Central memory CD8-positive, alpha-beta T cell (primary cell): ENCODE data around the gene SPZ1.
A peak's percentile ranks its signal among the peaks of the same experiment; 100 is the strongest.
"Not testable (repeated sequence)": the region's sequence is repeated elsewhere in the genome, so short reads cannot be mapped to it uniquely, and the experiment has no call there.

Experiments
- ATAC-seq: fragments of 150-1000 bp; cut with Tn5 transposase; replicated peaks from 2 replicates; pipeline ENCODE4 v1.10.0; 2022; ENCODE audit warnings: mild to moderate bottlenecking, moderate FRiP score, moderate number of reproducible peaks; ENCODE audit not compliant: poor library complexity, severe bottlenecking; ENCODE audit errors: extremely low read depth
- DNase-seq, 2 donors: peaks; one replicate each; pipeline ENCODE4 v3.0.0; 2021; ENCODE audit warnings: low spot score in 2 of 2
- H3K27ac Mint-ChIP-seq: one replicate; pipeline ENCODE4 v1.8.0; 2022; ENCODE audit warnings: low read depth, mild to moderate bottlenecking, moderate library complexity, mixed read lengths
- H3K27me3 Mint-ChIP-seq: one replicate; pipeline ENCODE4 v1.8.0; 2022; ENCODE audit warnings: mixed read lengths
- H3K36me3 Mint-ChIP-seq: one replicate; pipeline ENCODE4 v1.8.0; 2022; ENCODE audit warnings: mild to moderate bottlenecking, moderate library complexity, mixed read lengths; ENCODE audit not compliant: insufficient read depth
- H3K4me1 Mint-ChIP-seq: one replicate; pipeline ENCODE4 v1.8.0; 2022; ENCODE audit warnings: mixed read lengths
- H3K4me3 Mint-ChIP-seq: one replicate; pipeline ENCODE4 v1.8.0; 2022; ENCODE audit warnings: mild to moderate bottlenecking, moderate library complexity, mixed read lengths
- H3K9me3 Mint-ChIP-seq: one replicate; pipeline ENCODE4 v1.8.0; 2022; ENCODE audit warnings: mixed read lengths

Gene SPZ1, protein sequence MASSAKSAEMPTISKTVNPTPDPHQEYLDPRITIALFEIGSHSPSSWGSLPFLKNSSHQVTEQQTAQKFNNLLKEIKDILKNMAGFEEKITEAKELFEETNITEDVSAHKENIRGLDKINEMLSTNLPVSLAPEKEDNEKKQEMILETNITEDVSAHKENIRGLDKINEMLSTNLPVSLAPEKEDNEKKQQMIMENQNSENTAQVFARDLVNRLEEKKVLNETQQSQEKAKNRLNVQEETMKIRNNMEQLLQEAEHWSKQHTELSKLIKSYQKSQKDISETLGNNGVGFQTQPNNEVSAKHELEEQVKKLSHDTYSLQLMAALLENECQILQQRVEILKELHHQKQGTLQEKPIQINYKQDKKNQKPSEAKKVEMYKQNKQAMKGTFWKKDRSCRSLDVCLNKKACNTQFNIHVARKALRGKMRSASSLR

DNA sequence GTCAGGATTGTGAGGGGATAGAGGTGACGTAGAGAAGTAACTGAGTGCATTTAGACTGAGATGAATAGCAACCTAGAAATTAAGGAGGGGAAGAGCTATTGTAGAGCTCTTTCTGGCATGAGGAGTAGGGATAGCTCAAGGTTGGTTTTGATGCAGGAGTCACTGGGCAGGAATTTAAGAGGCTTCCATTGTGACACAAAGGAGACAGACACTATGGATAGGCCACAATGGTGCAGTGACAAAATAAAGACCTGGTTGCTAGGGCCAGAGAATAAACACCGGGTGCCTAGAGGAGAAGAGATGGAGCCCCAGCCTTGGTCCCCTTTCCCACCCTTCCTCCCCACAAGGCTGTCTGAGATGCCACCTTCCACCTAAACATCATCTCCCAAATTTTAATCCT lies at the start of gene SPZ1:
Gene SPZ1, plus strand, starts transcription at position 301 of the 400 bp plus-strand sequence. CDS start 214 bp downstream, outside the sequence.
- no peak for DNase-seq
- H3K4me1 Mint-ChIP-seq, result no peaks in the 10 kb centered on the region

GRCh38 chr5:80270543-80270942 lies 49.3 kb upstream of the SPZ1 start:
- not testable (repeated sequence) for ATAC-seq

More for the DNA sequence above, at the start of gene SPZ1:
- no peak for ATAC-seq
- H3K9me3 Mint-ChIP-seq, result no peaks in the 10 kb centered on the region
- H3K36me3 Mint-ChIP-seq, result no peaks in the 10 kb centered on the region
- no peak within 1 kb of the TSS for H3K27ac Mint-ChIP-seq
- H3K4me3 Mint-ChIP-seq, result no peak within 1 kb of the TSS
- peaks cover 76% of the 10 kb centered on the region for H3K27me3 Mint-ChIP-seq

DNA sequence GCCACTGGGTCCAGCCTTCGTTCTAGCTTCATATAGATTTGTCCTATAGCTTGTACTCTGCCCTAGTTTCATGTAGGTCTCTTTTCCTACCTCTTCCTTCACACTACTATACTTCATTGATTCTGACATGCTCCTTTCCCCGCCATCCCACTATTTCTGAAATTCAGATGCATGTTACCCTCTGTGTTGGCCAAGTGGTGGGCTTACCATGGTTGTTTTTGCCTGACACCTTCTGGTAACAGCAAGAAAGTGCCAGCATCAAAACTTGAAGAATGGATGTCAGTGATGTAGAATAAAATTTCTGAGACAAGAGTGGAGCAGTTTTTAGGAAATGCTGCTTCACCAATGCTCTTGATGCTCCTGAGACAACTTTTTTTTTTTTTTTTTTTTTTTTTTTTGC lies 44.5 kb upstream of the SPZ1 start:
- ATAC-seq, result no peak
- no peak for DNase-seq
- H3K36me3 Mint-ChIP-seq, result no peaks in the 10 kb centered on the region

More at GRCh38 chr5:80270543-80270942, 49.3 kb upstream of the SPZ1 start:
- H3K9me3 Mint-ChIP-seq, DNase-seq, H3K36me3 Mint-ChIP-seq, H3K4me1 Mint-ChIP-seq, H3K27me3 Mint-ChIP-seq, H3K27ac Mint-ChIP-seq: not testable (repeated sequence)
- peak overlapping the region; percentile 23 for H3K4me3 Mint-ChIP-seq

GRCh38 chr5:80276186-80276585 lies 43.6 kb upstream of the SPZ1 start:
- Mint-ChIP-seq H3K9me3 (no peaks in the 10 kb centered on the region), H3K27ac (no peak overlapping the region), H3K4me1 (no peaks in the 10 kb centered on the region), H3K36me3 (no peaks in the 10 kb centered on the region), H3K4me3 (no peak overlapping the region), H3K27me3 (peaks cover 5% of the 10 kb centered on the region)
- ATAC-seq (no peak), DNase-seq (no peak)

More for the DNA sequence above, 44.5 kb upstream of the SPZ1 start:
- Mint-ChIP-seq H3K27me3 (no peaks in the 10 kb centered on the region), H3K27ac (no peak overlapping the region), H3K4me3 (no peak overlapping the region), H3K9me3 (no peaks in the 10 kb centered on the region), H3K4me1 (peaks cover 1% of the 10 kb centered on the region)

DNA sequence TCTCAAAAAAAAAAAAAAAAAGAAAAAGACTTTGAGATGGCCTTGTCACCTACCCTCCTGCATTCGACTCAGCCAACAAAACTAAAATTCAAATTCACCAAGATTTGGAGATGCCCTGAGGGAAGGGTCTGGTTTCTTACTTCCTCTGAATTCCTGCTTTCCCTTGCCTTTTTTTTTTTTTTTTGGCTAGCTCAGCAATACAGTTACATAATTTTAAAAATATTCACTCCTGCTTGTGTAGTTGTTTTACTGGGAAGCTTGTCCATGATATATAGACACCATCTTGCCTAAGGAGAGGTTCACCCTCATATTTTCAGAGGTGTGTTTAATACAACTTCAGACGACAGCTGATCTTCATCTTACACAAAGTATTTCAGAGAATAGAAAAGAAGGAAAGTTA lies 42.6 kb upstream of the SPZ1 start:
- ATAC-seq, result no peak
- H3K4me1 Mint-ChIP-seq, result no peaks in the 10 kb centered on the region

GRCh38 chr5:80282054-80282453 lies 37.7 kb upstream of the SPZ1 start:
- DNase-seq (no peak), ATAC-seq (no peak)
- Mint-ChIP-seq H3K27ac (no peak overlapping the region), H3K9me3 (no peaks in the 10 kb centered on the region), H3K36me3 (no peaks in the 10 kb centered on the region), H3K4me3 (no peak overlapping the region), H3K27me3 (peaks cover 12% of the 10 kb centered on the region), H3K4me1 (peaks cover 6% of the 10 kb centered on the region)

More for the DNA sequence above, 42.6 kb upstream of the SPZ1 start:
- H3K9me3 Mint-ChIP-seq, result no peaks in the 10 kb centered on the region
- DNase-seq, result no peak
- peaks cover 12% of the 10 kb centered on the region for H3K27me3 Mint-ChIP-seq
- H3K27ac Mint-ChIP-seq, result no peak overlapping the region
- no peaks in the 10 kb centered on the region for H3K36me3 Mint-ChIP-seq
- no peak overlapping the region for H3K4me3 Mint-ChIP-seq

DNA sequence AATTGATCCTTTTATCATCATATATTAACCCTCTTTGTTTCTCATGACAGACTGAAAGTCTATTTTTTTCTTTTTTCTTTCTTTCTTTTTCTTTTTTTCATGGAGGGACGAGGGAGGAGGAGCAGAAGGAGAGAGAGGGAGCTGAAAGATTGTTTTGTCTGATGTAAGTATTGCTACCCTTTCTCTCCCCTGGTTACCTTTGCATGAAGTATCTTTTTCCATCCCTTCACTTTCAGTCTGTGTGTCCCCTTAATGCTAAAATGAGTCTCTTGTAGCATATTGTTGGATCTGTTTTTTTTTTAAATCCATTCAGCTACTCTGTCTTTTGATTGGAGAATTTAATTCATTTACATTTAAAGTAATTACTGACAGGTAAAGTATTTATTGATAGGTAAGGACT lies 36.4 kb upstream of the SPZ1 start:
- Mint-ChIP-seq H3K27me3 (peaks cover 12% of the 10 kb centered on the region), H3K4me3 (no peak overlapping the region)
- no peak for ATAC-seq

DNA sequence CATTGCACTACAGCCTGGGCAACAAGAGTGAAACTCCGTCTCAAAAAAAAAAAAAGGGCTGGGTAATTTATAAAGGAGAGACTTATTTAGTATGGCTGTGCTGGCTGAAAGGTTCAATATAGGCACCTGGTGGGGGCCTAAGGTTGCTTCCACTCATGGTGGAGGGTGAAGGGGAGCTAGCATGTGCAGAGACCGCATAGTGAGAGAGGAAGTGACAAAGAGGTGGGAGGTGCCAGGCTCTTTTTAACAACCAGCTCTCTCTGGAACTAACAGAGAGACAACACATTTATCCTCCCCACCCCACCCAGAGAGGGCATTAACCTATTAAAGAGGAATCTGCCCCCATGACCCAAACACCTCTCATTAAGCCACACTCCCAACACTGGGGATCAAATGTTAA lies 35.1 kb upstream of the SPZ1 start:
- ATAC-seq (peak; percentile 24), DNase-seq (no peak)
- Mint-ChIP-seq H3K9me3 (no peaks in the 10 kb centered on the region), H3K27ac (no peak overlapping the region), H3K27me3 (peaks cover 12% of the 10 kb centered on the region), H3K4me3 (no peak overlapping the region), H3K36me3 (no peaks in the 10 kb centered on the region), H3K4me1 (peaks cover 6% of the 10 kb centered on the region)

More for the DNA sequence above, 36.4 kb upstream of the SPZ1 start:
- H3K36me3 Mint-ChIP-seq, result no peaks in the 10 kb centered on the region
- DNase-seq, result no peak
- H3K27ac Mint-ChIP-seq, result no peak overlapping the region
- H3K4me1 Mint-ChIP-seq, result peaks cover 6% of the 10 kb centered on the region
- H3K9me3 Mint-ChIP-seq, result no peaks in the 10 kb centered on the region

GRCh38 chr5:80288177-80288576 lies 31.6 kb upstream of the SPZ1 start:
- no peaks in the 10 kb centered on the region for H3K27me3 Mint-ChIP-seq
- no peaks in the 10 kb centered on the region for H3K36me3 Mint-ChIP-seq
- ATAC-seq, result no peak
- H3K4me3 Mint-ChIP-seq, result no peak overlapping the region
- H3K9me3 Mint-ChIP-seq, result no peaks in the 10 kb centered on the region
- peaks cover 6% of the 10 kb centered on the region for H3K4me1 Mint-ChIP-seq
- no peak overlapping the region for H3K27ac Mint-ChIP-seq
- no peak for DNase-seq

GRCh38 chr5:80289320-80289719 lies 30.5 kb upstream of the SPZ1 start:
- Mint-ChIP-seq H3K36me3 (no peaks in the 10 kb centered on the region), H3K4me3 (no peak overlapping the region), H3K4me1 (peaks cover 6% of the 10 kb centered on the region), H3K27me3 (no peaks in the 10 kb centered on the region), H3K27ac (no peak overlapping the region), H3K9me3 (no peaks in the 10 kb centered on the region)
- DNase-seq (no peak), ATAC-seq (no peak)

DNA sequence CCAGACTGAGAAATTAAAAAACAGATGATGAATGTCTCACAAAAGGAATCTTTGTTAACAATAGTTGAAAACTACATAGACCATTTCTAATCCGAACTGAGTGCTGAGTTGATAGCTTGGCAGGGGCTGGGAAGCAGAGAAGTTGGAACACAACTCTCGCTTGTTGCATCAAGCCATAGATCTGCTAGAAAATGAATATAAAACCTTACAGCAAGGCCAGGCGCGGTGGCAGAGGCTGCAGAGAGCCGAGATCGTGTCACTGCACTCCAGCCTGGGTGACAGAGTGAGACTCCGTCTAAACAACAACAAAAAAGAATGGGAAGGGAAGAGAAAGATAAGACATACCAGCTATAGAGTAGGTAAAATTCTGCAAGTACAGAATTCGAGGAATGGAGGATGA lies 28.0 kb upstream of the SPZ1 start:
- Mint-ChIP-seq H3K4me3 (no peak overlapping the region), H3K4me1 (no peaks in the 10 kb centered on the region), H3K27me3 (no peaks in the 10 kb centered on the region), H3K27ac (no peak overlapping the region), H3K36me3 (peaks cover 1% of the 10 kb centered on the region), H3K9me3 (no peaks in the 10 kb centered on the region)
- DNase-seq, result no peak
- ATAC-seq, result no peak

GRCh38 chr5:80296121-80296520 lies 23.7 kb upstream of the SPZ1 start:
- ATAC-seq (no peak), DNase-seq (no peak)
- Mint-ChIP-seq H3K36me3 (peaks cover 1% of the 10 kb centered on the region), H3K4me3 (no peak overlapping the region), H3K27me3 (peaks cover 7% of the 10 kb centered on the region), H3K27ac (no peak overlapping the region), H3K4me1 (no peaks in the 10 kb centered on the region), H3K9me3 (no peaks in the 10 kb centered on the region)

- H3K9me3 Mint-ChIP-seq, result no peaks in the 10 kb centered on the region
- peaks cover 1% of the 10 kb centered on the region for H3K36me3 Mint-ChIP-seq
- ATAC-seq, result no peak
- no peak overlapping the region for H3K4me3 Mint-ChIP-seq
- H3K4me1 Mint-ChIP-seq, result no peaks in the 10 kb centered on the region
- DNase-seq, result no peak
- no peak overlapping the region for H3K27ac Mint-ChIP-seq
- peaks cover 7% of the 10 kb centered on the region for H3K27me3 Mint-ChIP-seq
Observed at GRCh38 chr5:80299601-80300000, 20.2 kb upstream of the SPZ1 start.
